RWPE1 (cell line): ENCODE measurements around the gene TMEM50B.
"Not testable (repeated sequence)": the region's sequence is repeated elsewhere in the genome, so short reads cannot be mapped to it uniquely, and the experiment has no call there.

Source experiments
- CTCF ChIA-PET: fragments of 350-600 bp; sonication (Branson Sonifier 250); formaldehyde crosslinking; extraction: SDS; loops from one replicate; lab custom pipeline; 2021; lab: Yijun Ruan, JAX
- POLR2A ChIA-PET: fragments of 400-600 bp; formaldehyde crosslinking; extraction: SDS; loops from one replicate; lab custom pipeline; 2020; ENCODE audit warnings: antibody characterized with exemption; ENCODE audit not compliant: low non-redundant PET; lab: Yijun Ruan, JAX
- DNase-seq: peaks from one replicate; pipeline ENCODE4 v3.0.0; 2012; ENCODE audit warnings: low spot score
- H3K27ac ChIP-seq: fragments of 450-650 bp; 2 replicates; pipeline ENCODE4 v1.5.1; 2017
- TF ChIP-seq, protein P1 (sequence below): fragments of 450-650 bp; conservative IDR thresholded peaks from 2 replicates; pipeline ENCODE4 v1.5.1; 2017; ENCODE audit warnings: low read depth, mild to moderate bottlenecking

The TMEM50B gene

GRCh38 chr21:33461538-33462250 is 18.1 kb downstream of the TMEM50B start:
- TF ChIP-seq, protein P1, sequence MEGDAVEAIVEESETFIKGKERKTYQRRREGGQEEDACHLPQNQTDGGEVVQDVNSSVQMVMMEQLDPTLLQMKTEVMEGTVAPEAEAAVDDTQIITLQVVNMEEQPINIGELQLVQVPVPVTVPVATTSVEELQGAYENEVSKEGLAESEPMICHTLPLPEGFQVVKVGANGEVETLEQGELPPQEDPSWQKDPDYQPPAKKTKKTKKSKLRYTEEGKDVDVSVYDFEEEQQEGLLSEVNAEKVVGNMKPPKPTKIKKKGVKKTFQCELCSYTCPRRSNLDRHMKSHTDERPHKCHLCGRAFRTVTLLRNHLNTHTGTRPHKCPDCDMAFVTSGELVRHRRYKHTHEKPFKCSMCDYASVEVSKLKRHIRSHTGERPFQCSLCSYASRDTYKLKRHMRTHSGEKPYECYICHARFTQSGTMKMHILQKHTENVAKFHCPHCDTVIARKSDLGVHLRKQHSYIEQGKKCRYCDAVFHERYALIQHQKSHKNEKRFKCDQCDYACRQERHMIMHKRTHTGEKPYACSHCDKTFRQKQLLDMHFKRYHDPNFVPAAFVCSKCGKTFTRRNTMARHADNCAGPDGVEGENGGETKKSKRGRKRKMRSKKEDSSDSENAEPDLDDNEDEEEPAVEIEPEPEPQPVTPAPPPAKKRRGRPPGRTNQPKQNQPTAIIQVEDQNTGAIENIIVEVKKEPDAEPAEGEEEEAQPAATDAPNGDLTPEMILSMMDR = no peak
- no peak overlapping the region for H3K27ac ChIP-seq
- POLR2A ChIA-PET = no interaction called here
- CTCF ChIA-PET = interaction anchor here (0.5 to 0.8 kb wide), 2 partner anchors 16 to 110 kb away, joined by 3 to 4 read pairs; no protein-coding TSS in a partner anchor
- no peak for DNase-seq

GRCh38 chr21:33458861-33459260 is 20.9 kb downstream of the TMEM50B start:
- no peak overlapping the region for H3K27ac ChIP-seq
- TF ChIP-seq, protein P1 = no peak
- POLR2A ChIA-PET = no interaction called here
- no peak for DNase-seq
- CTCF ChIA-PET = no interaction called here

- CTCF ChIA-PET = interaction anchor here (0.5 kb wide), 1 partner anchor 1372 kb away, joined by 3 read pairs; no protein-coding TSS in a partner anchor
- TF ChIP-seq, protein P1 = no peak
- POLR2A ChIA-PET = no interaction called here
- no peak for DNase-seq
- H3K27ac ChIP-seq = no peak overlapping the region
These were observed 23.9 kb downstream of the TMEM50B start for GRCh38 chr21:33455686-33456446.

DNA sequence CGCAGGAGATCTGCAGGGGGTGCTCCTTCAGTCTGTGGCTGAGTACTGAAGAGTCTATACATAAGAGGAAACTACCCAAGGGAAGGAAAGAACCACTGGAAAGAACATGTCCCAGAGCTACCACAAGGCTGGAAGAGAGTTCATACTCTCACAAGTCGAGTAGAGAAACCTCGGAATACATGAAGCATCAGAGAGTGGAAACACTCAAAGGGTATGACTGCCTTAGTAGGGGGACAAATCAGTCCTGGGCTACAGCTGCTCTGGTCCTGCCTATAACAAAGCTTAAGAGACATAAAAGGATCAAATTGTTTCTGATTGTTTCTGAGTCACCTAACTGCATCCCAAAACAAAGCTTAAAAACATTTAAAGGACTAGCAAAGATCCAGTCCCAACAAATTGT is 27.4 kb downstream of the TMEM50B start:
- CTCF ChIA-PET = interaction anchor here (0.6 kb wide), 1 partner anchor 13 kb away, joined by 3 read pairs; no protein-coding TSS in a partner anchor
- H3K27ac ChIP-seq = no peak overlapping the region
- no peak for DNase-seq
- POLR2A ChIA-PET = no interaction called here
- TF ChIP-seq, protein P1 = no peak

- H3K27ac ChIP-seq = no peak overlapping the region
- TF ChIP-seq, protein P1 = no peak
- POLR2A ChIA-PET = no interaction called here
- CTCF ChIA-PET = interaction anchor here (0.6 kb wide), 1 partner anchor 24 kb away, joined by 6 read pairs; no protein-coding TSS in a partner anchor
- peak; percentile 5 for DNase-seq
These were observed 28.1 kb downstream of the TMEM50B start for GRCh38 chr21:33451634-33452071.

- CTCF ChIA-PET = no interaction called here
- TF ChIP-seq, protein P1 = no peak
- POLR2A ChIA-PET = interaction anchor here (0.5 kb wide), 1 partner anchor 183 kb away, joined by 3 read pairs; the partner anchor contains the start of gene IL10RB
- DNase-seq = no peak
- no peak overlapping the region for H3K27ac ChIP-seq
These were observed 30.2 kb downstream of the TMEM50B start for GRCh38 chr21:33449616-33450015.

GRCh38 chr21:33446620-33447019 is 33.2 kb downstream of the TMEM50B start:
- CTCF ChIA-PET = interaction anchor here (1.1 kb wide), 1 partner anchor 159 kb away, joined by 4 read pairs; no protein-coding TSS in a partner anchor
- POLR2A ChIA-PET, H3K27ac ChIP-seq, DNase-seq: not testable (repeated sequence)
